ENCODE data around the gene KRTAP9-1. TPM values are rescaled to one million over a fixed set of nuclear protein-coding genes. Genes with fewer than 3 reads are reported as not detected.
A peak's percentile ranks its signal among the peaks of the same experiment; 100 is the strongest.

The KRTAP9-1 gene
- total and polyA plus RNA-seq, 2 of the 13 experiments (the other 11 are each of a cell fraction or from before 2014, with no cell fraction given): not detected

DNA sequence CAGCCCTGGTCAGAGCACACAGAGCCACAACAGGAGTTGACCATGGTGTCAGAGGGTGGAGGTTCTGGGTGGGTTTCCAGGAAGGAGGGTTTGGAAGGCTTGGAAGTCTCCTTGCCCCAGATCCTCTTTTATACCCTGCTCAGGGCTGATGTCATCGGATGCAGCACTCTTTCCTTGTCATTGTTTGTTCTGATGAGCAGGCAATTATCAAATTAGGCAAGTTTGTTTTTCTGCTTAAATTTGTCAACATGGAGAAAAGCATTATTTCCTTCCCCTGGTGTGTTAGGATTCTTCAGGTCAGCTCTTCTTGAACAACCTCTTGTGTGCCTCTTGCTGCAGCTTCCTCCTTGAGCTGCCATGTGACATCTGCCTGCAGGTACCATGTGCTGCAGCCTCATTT lies 29.0 kb upstream of the KRTAP9-1 start, which contains the start of gene KRTAP4-4 (continued):
- no peak for TF ChIP-seq ZFP36L1 (CRISPR knock-in tag; IDR thresholded peaks at IDR 0.05)
- TF ChIP-seq MAFF (IDR thresholded peaks at IDR 0.05; ENCODE audit: low read depth, low read length): peak; percentile 26; the same call in 1 of the 2 replicates
- TF ChIP-seq ZNF878 (CRISPR knock-in tag; IDR thresholded peaks at IDR 0.05): no peak
- no peak for TF ChIP-seq NFKBIZ (CRISPR knock-in tag; IDR thresholded peaks at IDR 0.05)

DNA sequence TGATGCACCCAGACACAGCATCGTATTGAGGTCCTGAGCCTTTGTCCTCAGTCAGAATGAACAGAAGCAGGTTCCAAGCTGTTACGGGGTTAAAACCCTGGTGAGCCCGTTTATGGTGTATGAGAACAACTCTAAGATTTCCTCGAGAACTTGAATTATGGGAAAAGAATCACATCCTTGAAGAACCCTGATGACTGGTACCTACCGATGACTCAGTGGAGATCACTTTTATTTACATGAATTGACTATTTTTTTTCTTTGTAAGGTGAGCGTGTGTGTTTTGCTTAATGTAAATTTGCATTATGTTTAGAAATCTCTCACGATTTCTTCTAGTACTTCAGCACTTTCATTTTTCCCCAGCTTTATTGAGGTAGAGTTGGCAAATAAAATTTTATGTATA lies 25.9 kb upstream of the KRTAP9-1 start:
- Histone ChIP-seq H2AFZ (ENCODE audit: low read length) (no peak overlapping the region), H3K9me3 (ENCODE audit: low read length) (no peaks in the 10 kb centered on the region), H3K79me2 (ENCODE audit: insufficient read depth, low read length) (no peaks in the 10 kb centered on the region), H3K27me3 (ENCODE audit: control insufficient read depth in 1 of 2, insufficient read depth in 2 of 2, low read length in 2 of 2) (peaks cover 2 to 3% of the 10 kb centered on the region in 2 experiments; a peak in 1 of 5 replicates), H3K4me2 (ENCODE audit: low read depth, low read length) (no peak overlapping the region), H3K4me3 (replicated peaks in 1 of 3; ENCODE audit: insufficient read depth in 1 of 3, low read depth in 2 of 3, low read length in 3 of 3) (no peak overlapping the region), H3K9ac (ENCODE audit: insufficient read depth, low read depth, low read length) (no peak overlapping the region), H3K36me3 (replicated peaks in 1 of 2; ENCODE audit: control insufficient read depth in 1 of 2, insufficient read depth in 2 of 2, low read length in 2 of 2) (no peaks in the 10 kb centered on the region), H3K4me1 (ENCODE audit: insufficient read depth, low read length) (no peaks in the 10 kb centered on the region), H3K27ac (ENCODE audit: extremely low read length, insufficient read depth, low read length) (no peak overlapping the region), H4K20me1 (ENCODE audit: insufficient read depth, low read length) (no peaks in the 10 kb centered on the region)
- no peak for FAIRE-seq
- BruUV-seq (replicated peaks): no TSS peak
- WGBS (ENCODE audit: low lambda C conversion rate): 26% methylated on average over 7 of the region's 7 CpGs
- ChIA-PET CTCF (ENCODE audit: low intra/inter-chr PET ratio, low total read pairs) (no interaction called here), POLR2A (no interaction called here)
- in situ Hi-C loops (cut with HindIII; ENCODE audit: extremely low pct_ligation_motif_present, low pct_unique_long_range_greater_than_20kb) (no loop called here), intact Hi-C loops (cut with micrococcal nuclease; ENCODE audit: unreplicated experiment) (no loop called here)
- DNase-seq (ENCODE audit: low spot score): no peak
- no peak for ATAC-seq
- TF ChIP-seq NFIC (IDR thresholded peaks at IDR 0.05; ENCODE audit: low read length): no peak
- TF ChIP-seq, protein P1, sequence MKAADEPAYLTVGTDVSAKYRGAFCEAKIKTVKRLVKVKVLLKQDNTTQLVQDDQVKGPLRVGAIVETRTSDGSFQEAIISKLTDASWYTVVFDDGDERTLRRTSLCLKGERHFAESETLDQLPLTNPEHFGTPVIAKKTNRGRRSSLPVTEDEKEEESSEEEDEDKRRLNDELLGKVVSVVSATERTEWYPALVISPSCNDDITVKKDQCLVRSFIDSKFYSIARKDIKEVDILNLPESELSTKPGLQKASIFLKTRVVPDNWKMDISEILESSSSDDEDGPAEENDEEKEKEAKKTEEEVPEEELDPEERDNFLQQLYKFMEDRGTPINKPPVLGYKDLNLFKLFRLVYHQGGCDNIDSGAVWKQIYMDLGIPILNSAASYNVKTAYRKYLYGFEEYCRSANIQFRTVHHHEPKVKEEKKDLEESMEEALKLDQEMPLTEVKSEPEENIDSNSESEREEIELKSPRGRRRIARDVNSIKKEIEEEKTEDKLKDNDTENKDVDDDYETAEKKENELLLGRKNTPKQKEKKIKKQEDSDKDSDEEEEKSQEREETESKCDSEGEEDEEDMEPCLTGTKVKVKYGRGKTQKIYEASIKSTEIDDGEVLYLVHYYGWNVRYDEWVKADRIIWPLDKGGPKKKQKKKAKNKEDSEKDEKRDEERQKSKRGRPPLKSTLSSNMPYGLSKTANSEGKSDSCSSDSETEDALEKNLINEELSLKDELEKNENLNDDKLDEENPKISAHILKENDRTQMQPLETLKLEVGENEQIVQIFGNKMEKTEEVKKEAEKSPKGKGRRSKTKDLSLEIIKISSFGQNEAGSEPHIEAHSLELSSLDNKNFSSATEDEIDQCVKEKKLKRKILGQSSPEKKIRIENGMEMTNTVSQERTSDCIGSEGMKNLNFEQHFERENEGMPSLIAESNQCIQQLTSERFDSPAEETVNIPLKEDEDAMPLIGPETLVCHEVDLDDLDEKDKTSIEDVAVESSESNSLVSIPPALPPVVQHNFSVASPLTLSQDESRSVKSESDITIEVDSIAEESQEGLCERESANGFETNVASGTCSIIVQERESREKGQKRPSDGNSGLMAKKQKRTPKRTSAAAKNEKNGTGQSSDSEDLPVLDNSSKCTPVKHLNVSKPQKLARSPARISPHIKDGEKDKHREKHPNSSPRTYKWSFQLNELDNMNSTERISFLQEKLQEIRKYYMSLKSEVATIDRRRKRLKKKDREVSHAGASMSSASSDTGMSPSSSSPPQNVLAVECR (CRISPR knock-in tag; IDR thresholded peaks at IDR 0.05; ENCODE audit: borderline replicate concordance): no peak
- TF ChIP-seq MBD4 (IDR thresholded peaks at IDR 0.05; ENCODE audit: borderline replicate concordance, low read length): no peak
- no peak for TF ChIP-seq KLF9 (CRISPR knock-in tag; IDR thresholded peaks at IDR 0.05; ENCODE audit: low read depth)
- TF ChIP-seq, protein P2, sequence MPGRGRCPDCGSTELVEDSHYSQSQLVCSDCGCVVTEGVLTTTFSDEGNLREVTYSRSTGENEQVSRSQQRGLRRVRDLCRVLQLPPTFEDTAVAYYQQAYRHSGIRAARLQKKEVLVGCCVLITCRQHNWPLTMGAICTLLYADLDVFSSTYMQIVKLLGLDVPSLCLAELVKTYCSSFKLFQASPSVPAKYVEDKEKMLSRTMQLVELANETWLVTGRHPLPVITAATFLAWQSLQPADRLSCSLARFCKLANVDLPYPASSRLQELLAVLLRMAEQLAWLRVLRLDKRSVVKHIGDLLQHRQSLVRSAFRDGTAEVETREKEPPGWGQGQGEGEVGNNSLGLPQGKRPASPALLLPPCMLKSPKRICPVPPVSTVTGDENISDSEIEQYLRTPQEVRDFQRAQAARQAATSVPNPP (CRISPR knock-in tag; IDR thresholded peaks at IDR 0.05): no peak
- no peak for TF ChIP-seq FOXO1 (CRISPR knock-in tag; IDR thresholded peaks at IDR 0.05)
- no peak for TF ChIP-seq HNF1A (IDR thresholded peaks at IDR 0.05; ENCODE audit: low read depth)
- no peak for TF ChIP-seq HNF1A (CRISPR knock-in tag; IDR thresholded peaks at IDR 0.05; ENCODE audit: borderline replicate concordance)
- TF ChIP-seq, protein P3, sequence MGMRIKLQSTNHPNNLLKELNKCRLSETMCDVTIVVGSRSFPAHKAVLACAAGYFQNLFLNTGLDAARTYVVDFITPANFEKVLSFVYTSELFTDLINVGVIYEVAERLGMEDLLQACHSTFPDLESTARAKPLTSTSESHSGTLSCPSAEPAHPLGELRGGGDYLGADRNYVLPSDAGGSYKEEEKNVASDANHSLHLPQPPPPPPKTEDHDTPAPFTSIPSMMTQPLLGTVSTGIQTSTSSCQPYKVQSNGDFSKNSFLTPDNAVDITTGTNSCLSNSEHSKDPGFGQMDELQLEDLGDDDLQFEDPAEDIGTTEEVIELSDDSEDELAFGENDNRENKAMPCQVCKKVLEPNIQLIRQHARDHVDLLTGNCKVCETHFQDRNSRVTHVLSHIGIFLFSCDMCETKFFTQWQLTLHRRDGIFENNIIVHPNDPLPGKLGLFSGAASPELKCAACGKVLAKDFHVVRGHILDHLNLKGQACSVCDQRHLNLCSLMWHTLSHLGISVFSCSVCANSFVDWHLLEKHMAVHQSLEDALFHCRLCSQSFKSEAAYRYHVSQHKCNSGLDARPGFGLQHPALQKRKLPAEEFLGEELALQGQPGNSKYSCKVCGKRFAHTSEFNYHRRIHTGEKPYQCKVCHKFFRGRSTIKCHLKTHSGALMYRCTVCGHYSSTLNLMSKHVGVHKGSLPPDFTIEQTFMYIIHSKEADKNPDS (CRISPR knock-in tag; IDR thresholded peaks at IDR 0.05): no peak
